ENCODE data around the gene CYBRD1.

DNA sequence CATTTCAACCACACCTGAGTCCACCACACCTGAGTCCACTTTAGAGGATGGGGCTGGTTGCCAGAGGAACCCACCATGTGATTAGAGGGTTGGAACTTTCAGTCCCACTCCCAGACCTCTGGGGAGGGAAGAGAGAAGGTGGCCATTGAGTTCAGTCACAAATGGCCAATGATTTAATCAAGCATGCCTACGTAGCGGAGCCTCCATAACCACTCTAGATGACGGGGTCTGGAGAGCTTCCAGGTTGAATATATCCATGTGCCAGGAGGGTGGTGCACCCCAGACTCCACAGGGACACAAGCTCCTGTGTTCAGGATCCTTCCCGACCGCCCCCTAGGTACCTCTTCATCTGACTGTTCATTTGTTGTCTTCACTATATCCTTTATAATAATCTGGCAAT, 53.3 kb downstream of the CYBRD1 start:
- TF ChIP-seq, protein P1, sequence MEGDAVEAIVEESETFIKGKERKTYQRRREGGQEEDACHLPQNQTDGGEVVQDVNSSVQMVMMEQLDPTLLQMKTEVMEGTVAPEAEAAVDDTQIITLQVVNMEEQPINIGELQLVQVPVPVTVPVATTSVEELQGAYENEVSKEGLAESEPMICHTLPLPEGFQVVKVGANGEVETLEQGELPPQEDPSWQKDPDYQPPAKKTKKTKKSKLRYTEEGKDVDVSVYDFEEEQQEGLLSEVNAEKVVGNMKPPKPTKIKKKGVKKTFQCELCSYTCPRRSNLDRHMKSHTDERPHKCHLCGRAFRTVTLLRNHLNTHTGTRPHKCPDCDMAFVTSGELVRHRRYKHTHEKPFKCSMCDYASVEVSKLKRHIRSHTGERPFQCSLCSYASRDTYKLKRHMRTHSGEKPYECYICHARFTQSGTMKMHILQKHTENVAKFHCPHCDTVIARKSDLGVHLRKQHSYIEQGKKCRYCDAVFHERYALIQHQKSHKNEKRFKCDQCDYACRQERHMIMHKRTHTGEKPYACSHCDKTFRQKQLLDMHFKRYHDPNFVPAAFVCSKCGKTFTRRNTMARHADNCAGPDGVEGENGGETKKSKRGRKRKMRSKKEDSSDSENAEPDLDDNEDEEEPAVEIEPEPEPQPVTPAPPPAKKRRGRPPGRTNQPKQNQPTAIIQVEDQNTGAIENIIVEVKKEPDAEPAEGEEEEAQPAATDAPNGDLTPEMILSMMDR (IDR thresholded peaks at IDR 0.05): no peak
- TF ChIP-seq, protein P2, sequence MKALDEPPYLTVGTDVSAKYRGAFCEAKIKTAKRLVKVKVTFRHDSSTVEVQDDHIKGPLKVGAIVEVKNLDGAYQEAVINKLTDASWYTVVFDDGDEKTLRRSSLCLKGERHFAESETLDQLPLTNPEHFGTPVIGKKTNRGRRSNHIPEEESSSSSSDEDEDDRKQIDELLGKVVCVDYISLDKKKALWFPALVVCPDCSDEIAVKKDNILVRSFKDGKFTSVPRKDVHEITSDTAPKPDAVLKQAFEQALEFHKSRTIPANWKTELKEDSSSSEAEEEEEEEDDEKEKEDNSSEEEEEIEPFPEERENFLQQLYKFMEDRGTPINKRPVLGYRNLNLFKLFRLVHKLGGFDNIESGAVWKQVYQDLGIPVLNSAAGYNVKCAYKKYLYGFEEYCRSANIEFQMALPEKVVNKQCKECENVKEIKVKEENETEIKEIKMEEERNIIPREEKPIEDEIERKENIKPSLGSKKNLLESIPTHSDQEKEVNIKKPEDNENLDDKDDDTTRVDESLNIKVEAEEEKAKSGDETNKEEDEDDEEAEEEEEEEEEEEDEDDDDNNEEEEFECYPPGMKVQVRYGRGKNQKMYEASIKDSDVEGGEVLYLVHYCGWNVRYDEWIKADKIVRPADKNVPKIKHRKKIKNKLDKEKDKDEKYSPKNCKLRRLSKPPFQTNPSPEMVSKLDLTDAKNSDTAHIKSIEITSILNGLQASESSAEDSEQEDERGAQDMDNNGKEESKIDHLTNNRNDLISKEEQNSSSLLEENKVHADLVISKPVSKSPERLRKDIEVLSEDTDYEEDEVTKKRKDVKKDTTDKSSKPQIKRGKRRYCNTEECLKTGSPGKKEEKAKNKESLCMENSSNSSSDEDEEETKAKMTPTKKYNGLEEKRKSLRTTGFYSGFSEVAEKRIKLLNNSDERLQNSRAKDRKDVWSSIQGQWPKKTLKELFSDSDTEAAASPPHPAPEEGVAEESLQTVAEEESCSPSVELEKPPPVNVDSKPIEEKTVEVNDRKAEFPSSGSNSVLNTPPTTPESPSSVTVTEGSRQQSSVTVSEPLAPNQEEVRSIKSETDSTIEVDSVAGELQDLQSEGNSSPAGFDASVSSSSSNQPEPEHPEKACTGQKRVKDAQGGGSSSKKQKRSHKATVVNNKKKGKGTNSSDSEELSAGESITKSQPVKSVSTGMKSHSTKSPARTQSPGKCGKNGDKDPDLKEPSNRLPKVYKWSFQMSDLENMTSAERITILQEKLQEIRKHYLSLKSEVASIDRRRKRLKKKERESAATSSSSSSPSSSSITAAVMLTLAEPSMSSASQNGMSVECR (CRISPR knock-in tag; IDR thresholded peaks at IDR 0.05; ENCODE audit: borderline replicate concordance): no peak
- TF ChIP-seq, protein P3, sequence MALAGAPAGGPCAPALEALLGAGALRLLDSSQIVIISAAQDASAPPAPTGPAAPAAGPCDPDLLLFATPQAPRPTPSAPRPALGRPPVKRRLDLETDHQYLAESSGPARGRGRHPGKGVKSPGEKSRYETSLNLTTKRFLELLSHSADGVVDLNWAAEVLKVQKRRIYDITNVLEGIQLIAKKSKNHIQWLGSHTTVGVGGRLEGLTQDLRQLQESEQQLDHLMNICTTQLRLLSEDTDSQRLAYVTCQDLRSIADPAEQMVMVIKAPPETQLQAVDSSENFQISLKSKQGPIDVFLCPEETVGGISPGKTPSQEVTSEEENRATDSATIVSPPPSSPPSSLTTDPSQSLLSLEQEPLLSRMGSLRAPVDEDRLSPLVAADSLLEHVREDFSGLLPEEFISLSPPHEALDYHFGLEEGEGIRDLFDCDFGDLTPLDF (CRISPR knock-in tag; IDR thresholded peaks at IDR 0.05): no peak
- TF ChIP-seq, protein P4, sequence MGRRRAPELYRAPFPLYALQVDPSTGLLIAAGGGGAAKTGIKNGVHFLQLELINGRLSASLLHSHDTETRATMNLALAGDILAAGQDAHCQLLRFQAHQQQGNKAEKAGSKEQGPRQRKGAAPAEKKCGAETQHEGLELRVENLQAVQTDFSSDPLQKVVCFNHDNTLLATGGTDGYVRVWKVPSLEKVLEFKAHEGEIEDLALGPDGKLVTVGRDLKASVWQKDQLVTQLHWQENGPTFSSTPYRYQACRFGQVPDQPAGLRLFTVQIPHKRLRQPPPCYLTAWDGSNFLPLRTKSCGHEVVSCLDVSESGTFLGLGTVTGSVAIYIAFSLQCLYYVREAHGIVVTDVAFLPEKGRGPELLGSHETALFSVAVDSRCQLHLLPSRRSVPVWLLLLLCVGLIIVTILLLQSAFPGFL (CRISPR knock-in tag; IDR thresholded peaks at IDR 0.05; ENCODE audit: borderline replicate concordance): no peak
- no peak for TF ChIP-seq IRF2 (CRISPR knock-in tag; IDR thresholded peaks at IDR 0.05; ENCODE audit: borderline replicate concordance, low read depth)

Data from WTC11 (cell line).